GM12872 (cell line): ENCODE data around the gene BET1L.

Source experiments
- CTCF ChIP-seq: IDR thresholded peaks from 3 replicates; pipeline ENCODE4 v1.5.1; 2011; ENCODE audit warnings: low read depth, mild to moderate bottlenecking, low read length, moderate library complexity; ENCODE audit not compliant: insufficient read depth

Gene BET1L

GRCh38 chr11:216081-216974 lies 9.1 kb upstream of the BET1L start:
- TF ChIP-seq CTCF: no peak

GRCh38 chr11:215581-216037 lies 8.4 kb upstream of the BET1L start:
- no peak for TF ChIP-seq CTCF

- TF ChIP-seq CTCF: no peak
Observed at GRCh38 chr11:214083-214482, 6.9 kb upstream of the BET1L start.

GRCh38 chr11:213111-213510 lies 5.9 kb upstream of the BET1L start:
- TF ChIP-seq CTCF: no peak

GRCh38 chr11:212150-213100 lies 5.2 kb upstream of the BET1L start:
- no peak for TF ChIP-seq CTCF

- no peak for TF ChIP-seq CTCF
Observed at GRCh38 chr11:211741-212140, 4.5 kb upstream of the BET1L start.

- TF ChIP-seq CTCF: no peak
Observed at GRCh38 chr11:211295-211694, 4.1 kb upstream of the BET1L start.
